Kidney epithelial cell (primary cell): ENCODE results near the gene MYB. TPM values are rescaled to one million over a fixed set of nuclear protein-coding genes. Genes with fewer than 3 reads are reported as not detected.

Experiments
- DNase-seq: peaks from one replicate; pipeline ENCODE4 v3.0.0-alpha.2; 2010; ENCODE audit warnings: low read depth
- H3K27me3 ChIP-seq: 2 replicates; pipeline ENCODE4 v1.6.0; 2011; ENCODE audit warnings: low read length; ENCODE audit not compliant: control insufficient read depth, insufficient read depth
- H3K36me3 ChIP-seq: 2 replicates; pipeline ENCODE4 v1.5.1; 2011; ENCODE audit warnings: low read length; ENCODE audit not compliant: control insufficient read depth, insufficient read depth
- H3K4me3 ChIP-seq: 2 replicates; pipeline ENCODE4 v1.5.1; 2011; ENCODE audit warnings: low read depth, mild to moderate bottlenecking, control low read depth, low read length
- CTCF ChIP-seq: IDR thresholded peaks from 2 replicates; pipeline ENCODE4 v1.5.1; 2011; ENCODE audit warnings: mild to moderate bottlenecking, moderate library complexity, low read length, control low read depth, inconsistent platforms; ENCODE audit not compliant: insufficient read depth, poor library complexity, severe bottlenecking
- total RNA-seq: library from RNA; depleted of rRNA; stranded (reverse); fragments of >200 nt; gene quantifications from 2 replicates; pipeline ENCODE4 v1.2.3, GENCODE V29; 2015

The MYB gene
- total RNA-seq, 1 donor from 2014 or later = 1.7 TPM

- no peaks in the 10 kb centered on the region for H3K27me3 ChIP-seq
- no peak for DNase-seq
- no peaks in the 10 kb centered on the region for H3K36me3 ChIP-seq
- no peak overlapping the region for H3K4me3 ChIP-seq
- no peak for TF ChIP-seq CTCF
Measured at GRCh38 chr6:135234492-135234780, 53.3 kb downstream of the MYB start.

- H3K36me3 ChIP-seq = no peaks in the 10 kb centered on the region
- no peak for DNase-seq
- H3K27me3 ChIP-seq = no peaks in the 10 kb centered on the region
- H3K4me3 ChIP-seq = no peak overlapping the region
- TF ChIP-seq CTCF = no peak
Measured at GRCh38 chr6:135235716-135236115, 54.6 kb downstream of the MYB start.

- Histone ChIP-seq H3K36me3 (no peaks in the 10 kb centered on the region), H3K27me3 (no peaks in the 10 kb centered on the region), H3K4me3 (no peak overlapping the region)
- TF ChIP-seq CTCF = no peak
- no peak for DNase-seq
Measured at GRCh38 chr6:135236319-135236718, 55.2 kb downstream of the MYB start.

- no peak overlapping the region for H3K4me3 ChIP-seq
- DNase-seq = no peak
- H3K27me3 ChIP-seq = no peaks in the 10 kb centered on the region
- H3K36me3 ChIP-seq = no peaks in the 10 kb centered on the region
- TF ChIP-seq CTCF = no peak
Measured at GRCh38 chr6:135236732-135237131, 55.6 kb downstream of the MYB start.

GRCh38 chr6:135240711-135241110 is 59.6 kb downstream of the MYB start:
- no peak for TF ChIP-seq CTCF
- no peaks in the 10 kb centered on the region for H3K36me3 ChIP-seq
- DNase-seq = no peak
- no peaks in the 10 kb centered on the region for H3K27me3 ChIP-seq
- H3K4me3 ChIP-seq = no peak overlapping the region

GRCh38 chr6:135243871-135244796 is 63.0 kb downstream of the MYB start:
- no peaks in the 10 kb centered on the region for H3K36me3 ChIP-seq
- no peaks in the 10 kb centered on the region for H3K27me3 ChIP-seq
- no peak overlapping the region for H3K4me3 ChIP-seq
- TF ChIP-seq CTCF = no peak
- DNase-seq = no peak
